Spleen (tissue), 11 donors: ENCODE measurements around the gene ADGB. TPM values are rescaled to one million over a fixed set of nuclear protein-coding genes. Genes with fewer than 3 reads are reported as not detected.
"Not testable (repeated sequence)": the region's sequence is repeated elsewhere in the genome, so short reads cannot be mapped to it uniquely, and the experiment has no call there.

Source experiments
- DNase-seq: peaks from one replicate; pipeline ENCODE4 v3.0.0-alpha.2; 2020
- H3K27ac ChIP-seq, 8 donors: fragments of 200-600 bp; sonication (generic) in 7 of 8; 1 replicate in 4 of 8; 2 replicates in 4 of 8; pipeline versions ENCODE4 v1.5.0 to v1.8.0; 2016 to 2021; ENCODE audit warnings: inconsistent platforms in 4 of 8, mild to moderate bottlenecking in 4 of 8, moderate library complexity in 1 of 8
- H3K27me3 ChIP-seq, 7 donors: fragments of 200-600 bp; sonication (generic) in 6 of 7; replicated peaks in 1 of 7; 1 replicate in 4 of 7; 2 replicates in 3 of 7; pipeline versions ENCODE4 v1.5.0 to v1.8.0; 2016 to 2021; ENCODE audit warnings: inconsistent platforms in 3 of 7, mild to moderate bottlenecking in 1 of 7
- H3K36me3 ChIP-seq, 6 donors: fragments of 200-600 bp; sonication (generic) in 5 of 6; 1 replicate in 4 of 6; 2 replicates in 2 of 6; pipeline versions ENCODE4 v1.5.0 to v1.8.0; 2016 to 2021; ENCODE audit warnings: inconsistent platforms in 2 of 6
- H3K4me1 ChIP-seq, 6 donors: fragments of 200-600 bp; sonication (generic) in 5 of 6; 1 replicate in 3 of 6; 2 replicates in 3 of 6; pipeline versions ENCODE4 v1.5.0 to v1.8.0; 2016 to 2021; ENCODE audit warnings: inconsistent platforms in 3 of 6
- H3K4me3 ChIP-seq, 8 donors: fragments of 200-600 bp; sonication (generic) in 7 of 8; 1 replicate in 4 of 8; 2 replicates in 4 of 8; pipeline versions ENCODE4 v1.5.0 to v1.8.0; 2016 to 2021; ENCODE audit warnings: inconsistent platforms in 4 of 8, mild to moderate bottlenecking in 4 of 8, moderate library complexity in 2 of 8
- H3K9me3 ChIP-seq, 8 donors: fragments of 200-600 bp; sonication (generic) in 7 of 8; 1 replicate in 4 of 8; 2 replicates in 4 of 8; pipeline versions ENCODE4 v1.5.0 to v1.8.0; 2016 to 2021; ENCODE audit warnings: inconsistent platforms in 4 of 8
- CTCF ChIP-seq, 11 experiments: fragments of 200-600 bp in 7 of 11; fragments of 450-650 bp in 4 of 11; sonication (generic) in 4 of 11; IDR thresholded peaks in 8 of 11; conservative IDR thresholded peaks in 3 of 11; 1 replicate in 7 of 11; 2 replicates in 4 of 11; pipeline versions ENCODE4 v1.4.0 to v1.8.0; 2016 to 2021; ENCODE audit warnings: antibody characterized with exemption in 11 of 11, inconsistent platforms in 4 of 11, mild to moderate bottlenecking in 1 of 11
- POLR2A ChIP-seq, 3 donors: fragments of 450-650 bp; IDR thresholded peaks; one replicate each; pipeline ENCODE4 v1.5.1; 2017; ENCODE audit warnings: antibody characterized with exemption in 3 of 3, mild to moderate bottlenecking in 1 of 3
- POLR2AphosphoS5 ChIP-seq, 3 donors: sonication (generic); formaldehyde crosslinking; IDR thresholded peaks; one replicate each; pipeline ENCODE4 v1.5.1; 2017; ENCODE audit warnings: antibody characterized with exemption in 3 of 3
- WGBS, 5 donors: extraction: QIAGEN DNeasy Blood & Tissue Kit in 3 of 5; methylation state at CpG; one replicate each; pipeline versions ENCODE4 v1.1.5 to v1.1.7; 2013 to 2018; 5-methylcytosine and 5-hydroxymethylcytosine counted together
- intact Hi-C: fragments of 100-400 bp; cut with DNase I; formaldehyde crosslinking; loops from one replicate; pipeline ENCODE4 v1.15.0; 2023; ENCODE audit warnings: low total_unique reads
- polyA plus RNA-seq, 3 donors: library from polyadenylated mRNA; stranded (reverse); fragments of 200-250 nt; gene quantifications; one replicate each; pipeline ENCODE4 v1.2.1, GENCODE V29; 2013
- total RNA-seq, 7 donors: library from RNA; depleted of rRNA in 3 of 7; stranded (reverse); fragments of >200 nt in 3 of 7; fragmentation: NEBNext Ultra II Directional in 4 of 7; extraction: Animal tissue kit (Norgen Biotek cat#: 25700) in 4 of 7; gene quantifications; one replicate each; pipeline versions ENCODE4 v1.1.0 to v1.2.1, GENCODE V29; 2016 to 2021
- donor health status: healthy with polysubstance abuse.
- donor health status: DM: no; HTN: no; CAD: no; lungs with moderate emphysema.
- donor health status: DM: no; HTN: no; CAD: no.
- donor health status: Bipolar disorder and iron deficiency.
- donor health status: healthy.
- donor health status: DM: no; HTN: no; CAD: no.
- donor health status: DM: yes; HTN: yes; CAD: no.

ADGB gene
- total and polyA plus RNA-seq, 10 donors = 0.28 to 0.52 TPM; not detected in 8

DNA sequence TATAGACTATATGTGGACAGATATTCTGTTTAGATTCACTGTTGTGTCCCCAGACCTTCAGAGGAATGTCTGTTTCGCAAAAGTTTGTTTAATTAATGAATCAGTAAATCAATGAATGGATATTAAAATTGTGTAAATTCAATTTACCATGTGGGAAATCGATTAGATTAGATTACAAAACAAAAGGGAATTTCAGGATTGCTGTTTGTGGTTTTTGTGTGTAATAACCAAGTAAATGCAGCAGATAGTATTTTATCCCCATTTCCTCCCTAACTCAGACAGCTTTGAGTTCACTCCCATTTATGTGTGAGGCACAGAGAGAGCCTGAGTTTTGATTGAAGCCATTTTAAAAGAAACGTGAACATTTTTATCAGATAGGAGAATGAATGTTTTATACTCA, 214.8 kb downstream of the ADGB start:
- no peaks in the 10 kb centered on the region for H3K9me3 ChIP-seq
- no peak for TF ChIP-seq CTCF (IDR thresholded peaks at IDR 0.05 in 8 of 11, conservative IDR thresholded peaks at IDR 0.05 in 3 of 11)
- no peak for TF ChIP-seq POLR2AphosphoS5 (IDR thresholded peaks at IDR 0.05)
- TF ChIP-seq POLR2A (IDR thresholded peaks at IDR 0.05) = no peak
- H3K4me1 ChIP-seq = no peaks in the 10 kb centered on the region
- 59 to 67% (median 60%) methylated on average over 3 of the region's 3 CpGs for WGBS, 5 donors
- no peak overlapping the region for H3K4me3 ChIP-seq
- no peaks in the 10 kb centered on the region for H3K27me3 ChIP-seq
- intact Hi-C loops = no loop called here
- no peak for DNase-seq
- no peak overlapping the region for H3K27ac ChIP-seq
- no peaks in the 10 kb centered on the region for H3K36me3 ChIP-seq

DNA sequence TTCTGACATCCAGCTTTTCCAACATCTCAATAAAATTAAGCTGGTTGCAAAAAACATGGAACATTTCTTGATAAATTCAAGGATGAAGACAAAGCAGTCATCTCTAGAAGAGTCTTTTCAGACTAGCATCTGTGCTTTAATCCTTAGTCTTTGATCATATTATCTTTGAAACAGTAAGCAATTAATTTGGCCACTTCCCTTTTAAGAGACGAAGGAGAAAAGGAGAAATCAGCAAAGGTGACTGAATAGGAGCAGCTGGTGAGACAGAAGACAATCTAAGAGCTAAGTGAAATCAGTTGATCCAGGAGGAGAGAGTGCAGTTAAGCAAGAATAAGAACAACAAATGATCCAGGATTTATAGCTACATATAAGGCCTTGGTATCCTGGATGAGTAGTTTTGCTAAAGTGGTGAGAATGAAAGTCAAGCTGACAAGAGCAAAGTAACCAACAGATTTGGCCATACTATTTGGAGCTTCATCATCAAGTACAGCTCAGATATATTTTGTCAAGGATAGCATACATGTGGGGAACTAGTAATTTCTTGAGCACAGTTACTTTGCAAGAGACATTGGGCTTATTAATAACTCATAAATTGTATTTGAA, 215.5 kb downstream of the ADGB start:
- WGBS, 5 donors = 35 to 59% (median 45%) methylated on average over 1 of the region's 1 CpG
- intact Hi-C loops = no loop called here
- no peak overlapping the region for H3K27ac ChIP-seq
- H3K36me3 ChIP-seq = no peaks in the 10 kb centered on the region
- no peak overlapping the region for H3K4me3 ChIP-seq
- H3K27me3 ChIP-seq = no peaks in the 10 kb centered on the region
- H3K4me1 ChIP-seq = no peaks in the 10 kb centered on the region
- no peaks in the 10 kb centered on the region for H3K9me3 ChIP-seq
- no peak for TF ChIP-seq POLR2AphosphoS5 (IDR thresholded peaks at IDR 0.05)
- no peak for DNase-seq

DNA sequence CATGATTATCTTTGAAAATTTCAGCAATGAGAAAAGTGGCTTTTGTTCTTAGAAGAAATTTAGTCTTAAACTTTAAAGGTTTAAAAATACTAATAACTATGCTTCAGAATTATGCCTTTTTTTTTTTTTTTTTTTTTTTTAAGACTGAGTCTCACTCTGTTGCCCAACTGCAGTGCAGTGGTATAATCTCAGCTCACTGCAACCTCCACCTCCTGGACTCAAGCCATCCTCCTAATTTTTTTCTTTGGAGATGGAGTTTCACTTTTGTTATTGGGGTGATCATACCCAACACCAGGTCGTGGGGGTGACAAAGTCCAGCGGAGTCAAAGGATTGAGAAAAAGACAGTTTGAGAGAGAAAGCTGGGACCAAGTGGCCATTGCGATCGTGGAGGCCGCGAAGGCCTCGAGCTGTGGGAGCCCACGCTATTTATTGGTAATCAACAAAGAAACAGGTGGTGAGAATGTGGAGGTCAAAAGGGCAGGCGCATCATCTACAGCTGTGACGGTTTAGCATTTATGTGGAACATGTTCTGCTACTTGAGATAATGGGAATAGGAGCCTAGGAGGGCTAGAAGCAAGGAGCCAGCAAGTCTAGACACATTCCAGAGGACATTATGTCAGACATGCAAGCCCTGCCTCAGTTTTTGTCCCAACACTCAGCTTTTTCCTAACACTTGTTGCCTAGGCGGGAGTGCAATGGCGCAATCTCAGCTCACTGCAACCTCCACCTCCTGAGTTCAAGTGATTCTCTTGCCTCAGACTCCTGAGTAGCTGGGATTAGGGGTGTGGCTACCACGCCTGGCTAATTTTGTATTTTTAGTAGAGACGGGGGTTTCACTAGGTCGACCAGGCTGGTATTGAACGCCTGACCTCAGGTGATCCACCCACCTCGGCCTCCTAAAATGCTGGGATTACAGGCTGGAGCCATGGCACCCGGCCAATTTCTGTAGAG, 217.0 kb downstream of the ADGB start:
- H3K4me3 ChIP-seq, H3K36me3 ChIP-seq, H3K4me1 ChIP-seq, DNase-seq, intact Hi-C loops, H3K27ac ChIP-seq, H3K9me3 ChIP-seq, H3K27me3 ChIP-seq: not testable (repeated sequence)
- 83 to 92% (median 86%) methylated on average over 13 to 18 of the region's 18 CpGs for WGBS, 5 donors

- WGBS, 5 donors = 75 to 83% (median 77%) methylated on average over 7 to 8 of the region's 8 CpGs
- Histone ChIP-seq H3K27ac (no peak overlapping the region), H3K9me3 (no peaks in the 10 kb centered on the region), H3K4me3 (no peak overlapping the region), H3K36me3 (no peaks in the 10 kb centered on the region), H3K4me1 (no peaks in the 10 kb centered on the region), H3K27me3 (peaks cover 0 to 3% (median 0%) of the 10 kb centered on the region in 7 donors)
- intact Hi-C loops = no loop called here
- no peak for DNase-seq
- TF ChIP-seq CTCF (IDR thresholded peaks at IDR 0.05 in 8 of 11, conservative IDR thresholded peaks at IDR 0.05 in 3 of 11) = no peak
- no peak for TF ChIP-seq POLR2AphosphoS5 (IDR thresholded peaks at IDR 0.05)
- no peak for TF ChIP-seq POLR2A (IDR thresholded peaks at IDR 0.05)
Observed at GRCh38 chr6:146819596-146820320, 221.0 kb downstream of the ADGB start.
